Measurements from ENCODE around the gene VPS37B. TPM values are rescaled to one million over a fixed set of nuclear protein-coding genes. Genes with fewer than 3 reads are reported as not detected.

Gene VPS37B
- total RNA-seq, 1 donor from 2014 or later: 13.0 TPM

DNA sequence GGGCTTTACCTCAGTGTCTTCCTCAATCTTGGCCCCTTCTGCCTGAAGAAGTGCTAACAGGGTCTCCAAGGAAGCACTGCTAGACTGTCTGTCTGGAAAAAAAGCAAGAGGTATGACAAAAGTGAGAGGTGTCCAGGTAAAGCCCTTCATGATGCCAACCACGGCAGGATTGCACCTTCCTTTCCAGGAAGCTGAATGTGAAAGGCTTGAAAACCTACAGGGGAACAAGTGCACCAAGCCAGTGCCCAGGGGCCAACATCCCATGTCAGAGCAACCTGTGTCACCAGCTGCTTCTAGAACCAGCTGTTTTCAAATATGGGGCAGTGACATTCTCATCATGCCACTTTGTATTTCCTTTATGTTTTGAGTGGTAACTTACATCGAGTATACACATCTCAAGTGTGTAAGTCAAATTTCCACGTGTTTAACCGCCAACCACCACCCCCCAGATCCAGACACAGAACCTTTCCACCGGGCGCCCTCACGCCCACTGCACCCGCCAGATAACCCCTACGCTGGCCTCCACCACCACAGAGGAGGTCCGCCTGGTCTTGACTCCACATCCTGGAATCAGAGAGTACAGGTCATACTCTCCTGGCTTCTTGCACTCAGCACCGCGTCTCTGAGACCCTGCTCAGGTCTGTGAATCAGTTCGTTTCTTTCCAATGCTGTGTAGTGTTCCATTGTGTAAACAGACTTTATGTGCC is 27.3 kb downstream of the VPS37B start:
- FAIRE-seq: no peak
- no peak for DNase-seq (ENCODE audit: low spot score in 2 of 2)

DNA sequence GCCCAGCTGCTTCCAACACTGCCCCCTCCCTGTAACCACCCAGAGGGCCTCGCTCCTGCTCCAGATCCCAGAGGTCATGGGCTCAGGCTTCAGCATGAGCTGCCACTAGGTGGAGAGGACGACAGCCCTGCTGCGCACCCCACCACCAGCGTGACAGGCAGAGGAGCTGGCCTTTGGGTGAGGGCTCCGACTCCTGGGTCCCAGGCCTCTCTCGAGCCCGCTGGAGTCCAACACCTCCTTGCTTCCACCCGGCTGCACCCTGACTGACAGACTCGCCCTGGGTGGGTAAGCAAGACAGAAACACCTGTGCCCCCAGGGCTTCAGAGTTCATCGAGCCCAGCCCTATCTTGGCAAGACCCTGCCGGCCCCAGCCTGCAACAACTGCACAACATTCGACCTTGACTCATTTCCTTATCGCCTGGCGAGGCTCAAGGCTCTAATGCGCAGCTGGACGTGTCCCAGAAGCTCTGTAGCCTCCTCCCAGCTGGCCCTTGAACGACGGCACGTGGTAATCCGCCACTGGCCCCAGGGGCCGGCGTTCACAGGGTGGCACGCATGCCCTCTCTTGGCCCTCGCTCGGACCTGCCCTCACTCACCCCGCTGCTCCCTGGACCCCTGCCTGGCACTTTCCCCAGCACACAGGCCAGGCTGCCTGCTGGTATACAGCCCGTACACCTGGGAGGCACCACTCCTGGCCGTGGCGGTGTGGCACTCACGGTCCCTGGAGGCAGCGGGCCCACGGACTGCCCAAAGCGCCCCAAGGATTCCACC is 28.0 kb downstream of the VPS37B start:
- no peak for FAIRE-seq
- DNase-seq (ENCODE audit: low spot score in 2 of 2): peak in 1 of 2 donors; percentile 48

DNA sequence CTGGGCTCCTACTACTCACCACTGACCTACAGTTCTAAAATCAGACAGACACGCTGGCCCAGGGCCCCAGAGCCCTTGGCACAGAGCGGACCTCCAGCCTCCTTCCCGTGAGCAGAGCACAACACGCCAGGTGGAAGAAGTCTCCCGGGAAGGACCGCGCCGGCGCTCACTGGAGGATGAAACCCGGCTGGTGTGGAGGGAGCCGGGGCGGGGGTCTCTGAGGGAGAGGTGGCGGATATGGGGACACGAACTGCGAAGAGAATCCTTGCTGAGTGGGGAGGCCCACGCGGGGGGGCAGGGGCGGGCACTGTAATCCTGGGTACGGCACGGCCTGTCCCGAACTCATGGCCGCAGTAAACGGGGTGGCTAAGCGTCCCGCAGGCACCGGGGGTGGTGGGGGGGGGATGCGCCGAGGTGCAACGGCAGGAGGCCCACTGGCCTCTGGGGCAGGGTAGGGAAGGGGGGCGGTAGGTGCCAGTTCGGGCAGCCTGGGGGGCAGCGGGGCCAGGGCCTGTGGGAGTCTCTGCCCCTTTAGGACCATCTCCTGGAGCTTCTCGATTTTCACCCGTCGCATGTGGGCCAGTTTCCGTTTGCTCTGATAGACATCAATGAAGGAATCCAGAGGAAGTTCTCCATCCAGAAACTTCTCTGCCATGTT is 28.8 kb downstream of the VPS37B start:
- FAIRE-seq (no peak), DNase-seq (ENCODE audit: low spot score in 2 of 2) (peak in 1 of 2 donors; percentile 43)

DNA sequence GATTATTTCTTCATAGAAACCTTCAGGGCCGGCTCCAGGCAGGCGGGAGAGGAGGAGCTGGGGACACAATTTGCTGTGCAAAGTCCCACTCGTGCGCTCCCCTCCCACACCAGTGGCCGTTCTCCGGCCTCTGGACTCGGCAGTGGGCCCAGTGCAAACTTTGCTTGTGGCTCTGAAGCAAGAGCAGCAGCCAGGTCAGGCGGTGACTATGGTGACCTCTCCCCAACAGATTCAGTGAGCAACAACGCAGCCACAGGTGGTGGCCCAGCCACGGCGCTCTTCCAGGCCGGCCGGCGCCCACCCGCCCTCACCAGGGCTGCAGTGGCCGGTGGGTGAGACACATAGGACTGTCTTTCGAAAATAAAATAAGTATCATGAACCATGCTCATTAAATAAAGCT is 29.5 kb downstream of the VPS37B start:
- DNase-seq (ENCODE audit: low spot score in 2 of 2) (peak in 1 of 2 donors; percentile 49), FAIRE-seq (no peak)

DNA sequence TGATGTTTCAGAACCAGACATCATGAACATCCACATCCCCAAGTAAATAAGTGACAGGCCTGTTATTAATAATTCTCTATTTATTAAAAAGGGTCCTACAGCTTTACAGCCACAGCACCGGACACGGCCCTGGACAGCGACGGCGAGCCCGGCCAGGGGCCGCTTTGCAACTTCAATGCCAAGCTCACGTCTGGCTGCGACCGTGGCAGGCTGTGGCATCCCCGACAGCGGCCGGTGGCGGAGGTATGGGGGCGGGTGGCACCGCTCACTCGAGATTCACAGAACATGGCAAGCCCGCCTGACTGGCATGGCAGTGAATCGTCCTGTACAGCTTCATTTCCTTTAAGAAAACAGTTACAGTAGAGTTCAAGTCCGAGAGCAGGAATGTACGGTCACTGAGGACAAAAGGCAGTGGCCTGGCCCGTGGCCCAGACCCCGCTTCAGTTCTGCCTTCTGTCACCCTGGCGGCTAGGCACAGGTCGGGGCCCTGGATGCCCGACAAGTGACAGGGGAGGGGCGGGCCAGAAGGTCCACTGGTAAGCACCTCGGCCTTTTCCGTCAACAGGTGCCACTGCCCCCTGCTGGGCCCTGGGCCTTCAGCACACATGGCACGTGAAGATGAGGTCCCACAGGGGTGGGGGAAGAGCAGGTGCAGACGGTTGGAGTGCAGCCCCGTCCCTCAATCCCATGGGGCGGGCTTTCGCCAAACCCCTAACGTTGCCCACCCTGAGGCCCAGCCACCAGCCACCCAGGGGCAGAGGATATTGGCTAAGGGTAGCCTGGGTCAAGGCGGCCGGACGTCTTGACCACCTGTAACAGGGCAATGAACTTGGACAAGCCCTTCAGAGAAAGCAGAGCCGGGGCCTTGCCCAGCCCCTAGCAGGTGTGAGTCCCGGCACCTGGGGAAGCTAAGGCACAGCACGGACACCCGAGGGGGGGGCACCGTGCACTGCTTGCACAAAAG is 30.4 kb downstream of the VPS37B start:
- DNase-seq (ENCODE audit: low spot score in 2 of 2): peak in 1 of 2 donors; percentile 46
- FAIRE-seq: no peak

DNA sequence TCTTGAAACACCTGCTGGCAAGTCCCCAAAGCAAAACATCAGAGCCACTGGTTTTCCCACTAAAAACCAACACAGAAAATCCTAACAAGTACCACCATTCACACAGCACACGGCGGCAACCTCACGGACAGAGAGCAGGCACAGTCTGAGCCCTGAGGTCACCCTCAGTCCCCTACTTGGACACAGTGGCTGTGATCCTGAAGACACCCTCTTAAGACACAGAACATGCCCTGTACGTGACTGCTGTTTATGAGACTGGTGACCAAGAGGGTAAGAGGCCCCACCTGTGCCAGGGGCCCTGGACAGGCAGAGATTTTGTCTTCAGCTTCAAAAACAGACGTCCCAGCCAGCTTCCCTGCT is 31.1 kb downstream of the VPS37B start:
- peak in 1 of 2 donors; percentile 36 for DNase-seq (ENCODE audit: low spot score in 2 of 2)
- FAIRE-seq: no peak

DNA sequence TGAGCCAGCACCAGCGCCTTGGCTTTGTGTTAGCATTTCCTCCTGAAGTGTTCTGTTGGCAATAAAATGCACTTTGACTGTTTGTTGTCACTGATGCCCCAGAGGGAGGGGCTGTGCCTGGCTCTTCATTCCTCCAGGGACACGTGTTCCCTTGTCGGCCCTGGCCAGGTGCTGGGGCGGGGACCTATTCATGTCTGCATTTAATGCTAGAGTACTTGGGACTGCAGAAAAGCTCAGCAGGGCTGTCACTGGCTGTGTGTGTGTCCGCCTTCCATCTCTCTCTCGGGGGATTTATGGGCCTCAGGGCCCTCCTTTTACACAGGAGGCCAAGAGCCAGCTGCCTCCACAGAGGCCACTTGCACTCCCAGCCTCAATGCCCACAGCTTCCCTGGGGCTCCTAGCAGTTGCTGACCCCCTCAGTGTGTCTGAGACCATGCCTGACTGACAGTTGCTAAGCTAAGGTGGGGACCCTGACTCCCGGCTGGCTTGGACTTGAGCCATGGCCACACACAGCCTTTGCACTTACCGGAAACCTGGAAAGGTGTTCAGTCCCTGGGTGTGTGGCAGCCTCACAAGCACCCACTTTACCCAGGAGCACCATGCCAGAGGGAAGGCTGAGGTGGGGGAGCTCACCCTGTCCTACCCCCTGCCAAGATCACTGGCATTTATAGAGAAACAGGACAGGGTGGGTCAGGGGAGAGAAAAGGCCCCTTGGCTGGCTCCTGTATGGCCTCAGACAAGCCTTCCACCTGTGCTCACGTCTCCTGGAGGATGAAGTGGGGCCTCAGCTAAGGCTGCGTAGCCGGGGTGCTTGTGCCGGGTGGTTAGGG is 32.8 kb downstream of the VPS37B start:
- peak in 1 of 2 donors; percentile 24 for DNase-seq (ENCODE audit: low spot score in 2 of 2)
- FAIRE-seq: no peak

DNA sequence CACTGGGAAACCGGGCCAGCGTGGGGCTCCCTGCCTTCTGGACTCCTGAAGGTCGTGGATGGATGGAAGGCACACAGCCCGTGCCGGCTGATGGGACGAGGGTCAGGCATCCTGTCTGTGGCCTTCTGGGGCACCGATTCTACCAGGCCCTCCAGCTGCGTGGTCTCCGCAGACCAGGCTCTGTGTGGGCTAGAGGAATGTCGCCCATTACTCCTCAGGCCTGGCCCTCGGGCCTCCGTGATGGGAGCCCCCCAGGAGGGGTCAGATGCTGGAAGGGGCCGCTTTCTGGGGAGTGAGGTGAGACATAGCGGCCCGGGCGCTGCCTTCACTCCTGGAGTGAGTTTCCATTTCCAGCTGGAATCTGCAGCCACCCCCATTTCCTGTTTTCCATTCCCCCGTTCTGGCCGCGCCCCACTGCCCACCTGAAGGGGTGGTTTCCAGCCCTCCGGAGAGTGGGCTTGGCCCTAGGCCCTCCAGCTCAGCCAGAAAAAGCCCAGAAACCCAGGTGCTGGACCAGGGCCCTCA is 33.8 kb downstream of the VPS37B start:
- no peak for FAIRE-seq
- peak in 1 of 2 donors; percentile 19 for DNase-seq (ENCODE audit: low spot score in 2 of 2)

DNA sequence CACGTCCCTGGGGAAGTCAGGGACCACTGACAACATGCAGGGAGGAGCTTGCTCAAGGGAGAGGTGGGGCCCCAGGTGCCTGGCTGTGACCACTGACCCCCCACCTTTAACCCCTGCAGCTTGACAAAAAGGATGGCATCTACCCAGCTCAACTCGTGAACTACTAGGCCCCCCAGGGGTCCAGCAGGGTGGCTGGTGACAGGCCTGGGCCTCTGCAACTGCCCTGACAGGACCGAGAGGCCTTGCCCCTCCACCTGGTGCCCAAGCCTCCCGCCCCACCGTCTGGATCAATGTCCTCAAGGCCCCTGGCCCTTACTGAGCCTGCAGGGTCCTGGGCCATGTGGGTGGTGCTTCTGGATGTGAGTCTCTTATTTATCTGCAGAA is 34.3 kb downstream of the VPS37B start:
- FAIRE-seq (no peak), DNase-seq (ENCODE audit: low spot score in 2 of 2) (peak in 1 of 2 donors; percentile 17)

DNA sequence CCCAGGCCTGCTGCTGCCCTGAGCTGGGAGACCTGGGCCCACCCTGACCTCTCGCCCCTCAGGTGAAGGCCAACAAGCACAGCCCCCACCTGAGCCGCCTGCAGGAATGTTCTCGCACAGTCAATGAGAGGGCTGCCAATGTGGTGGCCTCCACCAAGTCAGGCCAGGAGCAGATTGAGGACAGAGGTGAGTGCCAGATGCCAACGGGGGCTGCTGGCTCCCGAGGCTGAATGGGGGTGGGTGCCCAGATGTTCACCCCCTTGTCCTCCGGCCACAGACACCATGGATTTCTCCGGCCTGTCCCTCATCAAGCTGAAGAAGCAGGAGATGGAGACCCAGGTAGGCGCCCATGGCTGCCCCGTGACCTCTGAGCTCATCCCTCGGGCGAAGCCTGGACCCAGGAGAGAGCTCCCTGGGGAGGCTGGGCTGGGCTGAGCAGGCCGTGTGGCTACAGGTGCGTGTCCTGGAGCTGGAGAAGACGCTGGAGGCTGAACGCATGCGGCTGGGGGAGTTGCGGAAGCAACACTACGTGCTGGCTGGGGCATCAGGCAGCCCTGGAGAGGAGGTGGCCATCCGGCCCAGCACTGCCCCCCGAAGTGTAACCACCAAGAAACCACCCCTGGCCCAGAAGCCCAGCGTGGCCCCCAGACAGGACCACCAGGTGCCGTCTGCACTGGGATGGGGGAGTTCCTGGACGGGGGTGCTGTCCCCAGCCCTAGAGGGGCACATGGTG is 34.9 kb downstream of the VPS37B start:
- DNase-seq (ENCODE audit: low spot score in 2 of 2): peak in 1 of 2 donors; percentile 13

DNA sequence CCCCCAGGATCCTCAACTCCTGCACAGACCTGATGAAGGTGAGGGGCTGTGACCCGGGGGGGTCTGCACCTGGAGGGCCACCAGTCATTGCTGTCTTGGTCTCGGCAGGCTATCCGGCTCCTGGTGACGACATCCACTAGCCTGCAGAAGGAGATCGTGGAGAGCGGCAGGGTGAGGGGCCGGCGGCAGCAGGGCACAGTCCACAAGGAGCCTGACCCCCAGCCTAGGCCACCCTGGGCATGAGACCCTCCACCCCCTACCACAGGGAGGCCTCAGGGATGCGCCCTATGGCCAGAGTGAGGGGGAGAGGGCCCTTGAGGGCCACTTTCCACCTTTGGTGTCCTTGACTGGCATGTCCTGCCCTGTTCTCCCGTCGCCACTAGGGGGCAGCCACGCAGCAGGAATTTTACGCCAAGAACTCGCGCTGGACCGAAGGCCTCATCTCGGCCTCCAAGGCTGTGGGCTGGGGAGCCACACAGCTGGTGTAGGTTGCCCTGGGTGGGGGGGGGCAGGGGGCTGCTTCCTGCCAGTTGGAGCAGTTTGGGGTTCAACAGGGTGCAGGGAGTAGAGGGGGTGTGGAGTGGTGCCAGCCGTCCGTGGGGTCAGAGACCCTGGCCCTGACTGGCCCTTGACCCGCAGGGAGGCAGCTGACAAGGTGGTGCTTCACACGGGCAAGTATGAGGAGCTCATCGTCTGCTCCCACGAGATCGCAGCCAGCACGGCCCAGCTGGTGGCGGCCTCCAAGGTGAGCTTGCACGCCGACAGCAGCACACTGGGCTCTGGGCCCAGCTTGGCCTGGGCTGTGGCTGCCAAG is 35.7 kb downstream of the VPS37B start:
- DNase-seq (ENCODE audit: low spot score in 2 of 2) (peak; percentile 84 to 86), FAIRE-seq (no peak)

More for the DNA sequence above, 34.9 kb downstream of the VPS37B start:
- no peak for FAIRE-seq

DNA sequence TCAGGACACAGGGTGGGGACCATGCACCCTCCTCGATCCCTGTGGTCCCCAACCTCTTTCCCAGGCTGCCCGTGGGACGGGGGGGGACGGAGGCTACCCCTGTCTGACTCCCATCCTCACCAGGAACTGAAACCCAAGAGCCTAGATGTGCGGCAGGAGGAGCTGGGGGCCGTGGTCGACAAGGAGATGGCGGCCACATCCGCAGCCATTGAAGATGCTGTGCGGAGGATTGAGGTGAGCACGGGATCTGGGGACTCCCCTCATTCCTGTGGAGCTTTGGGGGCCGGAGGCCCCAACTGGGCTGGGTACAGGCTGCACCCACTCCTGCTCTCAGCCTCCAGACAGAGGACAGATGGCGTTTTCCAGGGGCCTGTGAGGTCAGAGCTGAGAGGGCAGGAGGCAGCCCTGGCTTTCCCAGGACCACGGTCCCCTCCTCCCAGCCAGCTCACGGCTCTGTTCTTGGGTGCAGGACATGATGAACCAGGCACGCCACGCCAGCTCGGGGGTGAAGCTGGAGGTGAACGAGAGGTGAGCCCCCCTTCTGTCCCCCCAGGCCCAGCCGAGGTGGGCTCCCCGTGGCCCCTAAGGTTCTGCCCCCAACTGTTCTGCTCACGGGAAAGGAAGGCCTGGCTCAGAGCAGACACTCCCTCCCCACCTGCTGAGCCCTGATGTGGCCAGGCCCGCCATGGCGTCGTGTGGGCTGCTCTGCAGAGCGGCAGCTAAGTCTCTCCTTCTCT is 36.5 kb downstream of the VPS37B start:
- FAIRE-seq (no peak), DNase-seq (ENCODE audit: low spot score in 2 of 2) (no peak)

DNA sequence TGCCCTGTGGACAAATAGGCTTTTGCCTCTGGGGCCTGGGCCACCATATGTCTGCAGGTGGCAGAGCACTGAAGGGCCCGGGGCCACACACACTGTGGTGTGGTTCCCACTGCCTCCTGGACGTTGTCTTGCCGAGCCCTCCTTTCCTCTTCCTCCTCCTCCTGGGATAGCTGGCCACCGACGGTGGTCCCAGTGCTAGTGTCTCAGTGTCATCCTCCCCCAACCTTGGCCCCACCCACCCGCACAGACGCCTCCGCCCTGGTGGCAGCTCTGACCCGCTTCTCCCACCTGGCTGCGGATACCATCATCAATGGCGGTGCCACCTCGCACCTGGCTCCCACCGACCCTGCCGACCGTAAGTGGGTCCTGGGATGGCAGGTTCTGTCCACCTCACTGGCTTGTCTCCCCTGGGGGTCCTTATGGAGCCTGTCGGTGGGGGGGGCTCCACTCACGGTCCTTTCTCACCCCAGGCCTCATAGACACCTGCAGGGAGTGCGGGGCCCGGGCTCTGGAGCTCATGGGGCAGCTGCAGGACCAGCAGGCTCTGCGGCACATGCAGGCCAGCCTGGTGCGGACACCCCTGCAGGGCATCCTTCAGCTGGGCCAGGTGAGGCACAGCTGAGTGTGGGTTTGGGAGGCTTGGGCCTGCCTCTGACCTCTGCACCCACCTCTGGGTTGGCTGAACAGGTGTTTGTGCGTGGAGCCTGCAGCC is 37.2 kb downstream of the VPS37B start:
- FAIRE-seq: no peak
- peak in 1 of 2 donors; percentile 18 for DNase-seq (ENCODE audit: low spot score in 2 of 2)

DNA sequence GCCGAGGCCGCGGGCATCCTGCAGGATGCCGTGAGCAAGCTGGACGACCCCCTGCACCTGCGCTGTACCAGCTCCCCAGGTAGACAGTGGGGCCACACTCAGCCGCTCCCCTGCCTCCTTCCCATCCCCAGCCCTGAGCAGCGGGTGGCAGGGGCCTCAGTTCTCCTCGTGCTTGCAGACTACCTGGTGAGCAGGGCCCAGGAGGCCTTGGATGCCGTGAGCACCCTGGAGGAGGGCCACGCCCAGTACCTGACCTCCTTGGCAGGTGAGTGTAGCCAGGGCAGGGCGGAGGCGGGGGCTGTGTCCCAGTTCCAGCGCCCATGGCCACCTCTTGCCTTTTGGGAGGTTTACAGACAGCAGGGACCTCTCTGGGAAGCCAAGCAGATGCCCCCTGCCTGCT is 37.8 kb downstream of the VPS37B start:
- no peak for FAIRE-seq
- peak in 1 of 2 donors; percentile 15 for DNase-seq (ENCODE audit: low spot score in 2 of 2)

DNA sequence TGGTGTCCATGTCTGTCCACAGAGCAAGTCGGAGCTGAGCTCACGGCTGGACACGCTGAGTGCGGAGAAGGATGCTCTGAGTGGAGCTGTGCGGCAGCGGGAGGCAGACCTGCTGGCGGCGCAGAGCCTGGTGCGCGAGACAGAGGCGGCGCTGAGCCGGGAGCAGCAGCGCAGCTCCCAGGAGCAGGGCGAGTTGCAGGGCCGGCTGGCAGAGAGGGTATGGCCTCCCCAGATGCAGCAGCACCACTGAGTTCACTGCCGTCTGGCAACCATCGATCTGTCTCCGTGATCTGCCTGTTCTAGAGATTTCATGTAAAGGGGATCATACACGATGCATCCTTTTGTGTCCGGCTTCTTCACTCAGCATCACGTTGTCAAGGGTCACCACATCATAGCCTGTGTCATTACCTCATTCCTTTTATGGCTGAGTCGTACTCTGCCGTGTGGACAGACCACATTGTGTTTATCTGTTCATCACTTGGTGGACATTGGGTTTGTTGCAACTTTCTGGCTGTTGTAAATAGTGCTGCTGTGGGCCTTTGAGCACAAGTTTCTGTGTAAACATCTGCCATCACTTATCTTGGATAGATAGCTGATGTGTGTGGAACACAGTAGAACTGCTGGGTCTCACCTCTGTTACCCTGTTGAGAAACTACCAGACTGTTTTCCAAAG is 38.8 kb downstream of the VPS37B start:
- DNase-seq (ENCODE audit: low spot score in 2 of 2): peak in 1 of 2 donors; percentile 36
- no peak for FAIRE-seq

All from frontal cortex (tissue), 4 donors.